ENCODE results near the gene CYB5D1.

GRCh38 chr17:7816926-7817642 lies 40.7 kb upstream of the CYB5D1 start:
- TF ChIP-seq, protein P1, sequence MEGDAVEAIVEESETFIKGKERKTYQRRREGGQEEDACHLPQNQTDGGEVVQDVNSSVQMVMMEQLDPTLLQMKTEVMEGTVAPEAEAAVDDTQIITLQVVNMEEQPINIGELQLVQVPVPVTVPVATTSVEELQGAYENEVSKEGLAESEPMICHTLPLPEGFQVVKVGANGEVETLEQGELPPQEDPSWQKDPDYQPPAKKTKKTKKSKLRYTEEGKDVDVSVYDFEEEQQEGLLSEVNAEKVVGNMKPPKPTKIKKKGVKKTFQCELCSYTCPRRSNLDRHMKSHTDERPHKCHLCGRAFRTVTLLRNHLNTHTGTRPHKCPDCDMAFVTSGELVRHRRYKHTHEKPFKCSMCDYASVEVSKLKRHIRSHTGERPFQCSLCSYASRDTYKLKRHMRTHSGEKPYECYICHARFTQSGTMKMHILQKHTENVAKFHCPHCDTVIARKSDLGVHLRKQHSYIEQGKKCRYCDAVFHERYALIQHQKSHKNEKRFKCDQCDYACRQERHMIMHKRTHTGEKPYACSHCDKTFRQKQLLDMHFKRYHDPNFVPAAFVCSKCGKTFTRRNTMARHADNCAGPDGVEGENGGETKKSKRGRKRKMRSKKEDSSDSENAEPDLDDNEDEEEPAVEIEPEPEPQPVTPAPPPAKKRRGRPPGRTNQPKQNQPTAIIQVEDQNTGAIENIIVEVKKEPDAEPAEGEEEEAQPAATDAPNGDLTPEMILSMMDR (IDR thresholded peaks at IDR 0.05) = no peak
- TF ChIP-seq POLR2AphosphoS5 (IDR thresholded peaks at IDR 0.05) (no peak), EP300 (IDR thresholded peaks at IDR 0.05) (no peak)

All from gastroesophageal sphincter (tissue), 3 donors.